HepG2 (cell line): ENCODE results near the gene ARIH2. TPM values are rescaled to one million over a fixed set of nuclear protein-coding genes. Genes with fewer than 3 reads are reported as not detected.
A peak's percentile ranks its signal among the peaks of the same experiment; 100 is the strongest.

Experiments used
- BRD4 ChIP-seq: sonication (generic); formaldehyde crosslinking; IDR thresholded peaks from 2 replicates; pipeline ENCODE4 v1.4.0; 2020; ENCODE audit warnings: missing genetic modification reagents
- CREM ChIP-seq, 2 experiments: sonication (generic) in 1 of 2; formaldehyde crosslinking in 1 of 2; IDR thresholded peaks; 2 replicates each; pipeline versions ENCODE4 v1.4.0 to v1.6.1; 2016 to 2020; ENCODE audit warnings: antibody characterized with exemption in 1 of 2, mild to moderate bottlenecking in 1 of 2, missing genetic modification reagents in 1 of 2
- GATAD1 ChIP-seq: IDR thresholded peaks from 2 replicates; pipeline ENCODE4 v1.6.1; 2016; ENCODE audit warnings: missing genetic modification reagents, missing compliant biosample characterization
- NCOA5 ChIP-seq: sonication (generic); formaldehyde crosslinking; IDR thresholded peaks from 2 replicates; pipeline ENCODE4 v1.4.0; 2020; ENCODE audit warnings: missing genetic modification reagents
- RORA ChIP-seq: sonication (generic); formaldehyde crosslinking; IDR thresholded peaks from 2 replicates; pipeline ENCODE4 v1.5.0; 2020; ENCODE audit warnings: mild to moderate bottlenecking, missing genetic modification reagents, moderate library complexity
- SMYD3 ChIP-seq: sonication (generic); formaldehyde crosslinking; IDR thresholded peaks from 2 replicates; pipeline ENCODE4 v1.8.1; 2023; ENCODE audit warnings: mild to moderate bottlenecking, missing genetic modification reagents
- SP140L ChIP-seq: sonication (generic); formaldehyde crosslinking; IDR thresholded peaks from 2 replicates; pipeline ENCODE4 v1.4.0; 2020; ENCODE audit warnings: missing genetic modification reagents, borderline replicate concordance
- SRSF9 ChIP-seq: fragments of 200-400 bp; formaldehyde crosslinking; IDR thresholded peaks from 2 replicates; pipeline ENCODE4 v1.6.1; 2018; ENCODE audit warnings: borderline replicate concordance, mild to moderate bottlenecking, low read depth, low read length; ENCODE audit not compliant: insufficient read depth, poor library complexity, severe bottlenecking
- TCF12 ChIP-seq, 2 experiments: fragments of 450-650 bp in 1 of 2; sonication (generic) in 1 of 2; formaldehyde crosslinking in 1 of 2; IDR thresholded peaks; 2 replicates each; pipeline versions ENCODE4 v1.6.1 to v1.8.0; 2017 to 2022; ENCODE audit warnings: antibody characterized with exemption in 1 of 2, mild to moderate bottlenecking in 1 of 2, missing genetic modification reagents in 1 of 2, moderate library complexity in 1 of 2
- ZBTB20 ChIP-seq: sonication (generic); formaldehyde crosslinking; IDR thresholded peaks from 2 replicates; pipeline ENCODE4 v1.8.1; 2023; ENCODE audit warnings: missing genetic modification reagents, low read depth, mild to moderate bottlenecking, borderline replicate concordance
- ZNF552 ChIP-seq: sonication (generic); formaldehyde crosslinking; IDR thresholded peaks from 2 replicates; pipeline ENCODE4 v1.9.0; 2022; ENCODE audit warnings: missing genetic modification reagents, mild to moderate bottlenecking, borderline replicate concordance
- polyA plus RNA-seq, 8 experiments: library from polyadenylated mRNA; depleted of rRNA in 3 of 8; stranded (reverse) in 7 of 8; unstranded in 1 of 8; fragments of >200 nt; fragmentation: Illumina TruSeq in 4 of 8; extraction: Trizol in 4 of 8; gene quantifications; 2 replicates each; pipeline versions ENCODE4 v1.2.1 to v1.2.3, GENCODE V29; 2011 to 2016; ENCODE audit warnings: low read depth in 4 of 8, missing spikeins in 1 of 8, mixed read lengths in 1 of 8; ENCODE audit not compliant: insufficient read depth in 1 of 8
- total RNA-seq, 5 experiments: library from RNA; depleted of rRNA; stranded (reverse); fragments of >200 nt; fragmentation: Illumina TruSeq; extraction: Trizol; gene quantifications; 2 replicates each; pipeline ENCODE4 v1.2.3, GENCODE V29; 2016; ENCODE audit warnings: low read depth in 1 of 5
- TF ChIP-seq, protein P1 (sequence below): sonication (generic); formaldehyde crosslinking; conservative IDR thresholded peaks from 2 replicates; pipeline ENCODE4 v1.8.0; 2022; ENCODE audit warnings: low read depth, missing genetic modification reagents
- TF ChIP-seq, protein P2 (sequence below): IDR thresholded peaks from 2 replicates; pipeline ENCODE4 v1.6.1; 2016; ENCODE audit warnings: missing biosample characterization, missing genetic modification reagents, low read depth
- TF ChIP-seq, protein P3 (sequence below): sonication (generic); formaldehyde crosslinking; IDR thresholded peaks from 2 replicates; pipeline ENCODE4 v1.4.0; 2020; ENCODE audit warnings: mild to moderate bottlenecking, missing genetic modification reagents
- TF ChIP-seq, protein P4 (sequence below), 2 experiments: fragments of 450-650 bp in 1 of 2; sonication (generic) in 1 of 2; formaldehyde crosslinking; IDR thresholded peaks; 2 replicates each; pipeline versions ENCODE4 v1.5.0 to v1.8.0; 2020 to 2022; ENCODE audit warnings: mild to moderate bottlenecking in 1 of 2, missing genetic modification reagents in 1 of 2

ARIH2 gene
- total and polyA plus RNA-seq, 2 of the 13 experiments (the other 11 are each of a cell fraction or from before 2014, with no cell fraction given) = 64.8 to 83.3 TPM

DNA sequence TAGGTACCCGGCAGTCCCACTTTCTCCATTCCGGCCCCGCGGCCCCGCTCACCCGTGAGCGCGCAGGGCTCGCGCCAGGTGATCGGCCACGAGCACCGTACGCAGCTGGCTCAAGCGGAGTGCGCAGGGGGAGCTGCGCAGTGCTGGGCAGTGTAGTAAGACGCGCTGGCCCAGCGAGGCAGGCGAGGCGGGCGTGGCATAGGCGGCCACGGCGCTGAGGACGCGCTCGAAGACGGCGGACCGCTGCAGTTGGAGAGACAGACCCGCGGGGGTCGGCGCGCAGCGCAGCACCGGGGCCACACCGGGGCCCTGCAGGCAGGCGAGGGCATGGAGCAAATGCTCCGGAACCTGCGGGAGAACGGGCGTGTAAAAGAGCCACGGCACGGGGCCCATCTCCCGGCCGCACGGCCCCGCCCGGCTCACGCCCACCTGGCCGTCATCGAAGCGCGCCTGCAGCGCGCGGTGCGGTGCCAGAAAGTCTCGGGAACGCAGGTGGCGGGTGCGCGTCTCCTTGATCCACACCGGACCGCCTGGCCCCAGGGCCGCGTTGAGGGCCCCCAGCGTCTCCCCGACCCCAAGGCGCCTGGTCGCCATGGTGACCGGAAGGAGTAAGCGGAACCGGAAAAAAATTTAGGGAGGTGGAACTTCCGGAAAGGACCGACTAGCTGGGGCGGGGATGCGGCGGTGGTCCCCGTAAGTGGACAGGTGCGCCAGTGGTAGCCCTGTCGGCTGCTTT lies 99.5 kb downstream of the ARIH2 start, which contains the start of gene DALRD3 (continued):
- TF ChIP-seq CREM (IDR thresholded peaks at IDR 0.05) (peak; percentile 49), CREM (CRISPR knock-in tag; IDR thresholded peaks at IDR 0.05) (no peak), SMYD3 (CRISPR knock-in tag) (no peak), ZBTB20 (no peak), NCOA5 (CRISPR knock-in tag) (no peak), RORA (CRISPR knock-in tag) (no peak), TCF12 (IDR thresholded peaks at IDR 0.05) (no peak), TCF12 (CRISPR knock-in tag; IDR thresholded peaks at IDR 0.05) (peak; percentile 29; the same call in 1 of the 2 replicates), SRSF9 (no peak), GATAD1 (CRISPR knock-in tag) (peak; percentile 77), SP140L (no peak), BRD4 (CRISPR knock-in tag) (no peak), ZNF552 (CRISPR knock-in tag) (0 out of 2 replicates have a peak, but pooled peaks have one; percentile 29)
- TF ChIP-seq, protein P1, sequence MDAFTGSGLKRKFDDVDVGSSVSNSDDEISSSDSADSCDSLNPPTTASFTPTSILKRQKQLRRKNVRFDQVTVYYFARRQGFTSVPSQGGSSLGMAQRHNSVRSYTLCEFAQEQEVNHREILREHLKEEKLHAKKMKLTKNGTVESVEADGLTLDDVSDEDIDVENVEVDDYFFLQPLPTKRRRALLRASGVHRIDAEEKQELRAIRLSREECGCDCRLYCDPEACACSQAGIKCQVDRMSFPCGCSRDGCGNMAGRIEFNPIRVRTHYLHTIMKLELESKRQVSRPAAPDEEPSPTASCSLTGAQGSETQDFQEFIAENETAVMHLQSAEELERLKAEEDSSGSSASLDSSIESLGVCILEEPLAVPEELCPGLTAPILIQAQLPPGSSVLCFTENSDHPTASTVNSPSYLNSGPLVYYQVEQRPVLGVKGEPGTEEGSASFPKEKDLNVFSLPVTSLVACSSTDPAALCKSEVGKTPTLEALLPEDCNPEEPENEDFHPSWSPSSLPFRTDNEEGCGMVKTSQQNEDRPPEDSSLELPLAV (CRISPR knock-in tag) = no peak
- TF ChIP-seq, protein P2, sequence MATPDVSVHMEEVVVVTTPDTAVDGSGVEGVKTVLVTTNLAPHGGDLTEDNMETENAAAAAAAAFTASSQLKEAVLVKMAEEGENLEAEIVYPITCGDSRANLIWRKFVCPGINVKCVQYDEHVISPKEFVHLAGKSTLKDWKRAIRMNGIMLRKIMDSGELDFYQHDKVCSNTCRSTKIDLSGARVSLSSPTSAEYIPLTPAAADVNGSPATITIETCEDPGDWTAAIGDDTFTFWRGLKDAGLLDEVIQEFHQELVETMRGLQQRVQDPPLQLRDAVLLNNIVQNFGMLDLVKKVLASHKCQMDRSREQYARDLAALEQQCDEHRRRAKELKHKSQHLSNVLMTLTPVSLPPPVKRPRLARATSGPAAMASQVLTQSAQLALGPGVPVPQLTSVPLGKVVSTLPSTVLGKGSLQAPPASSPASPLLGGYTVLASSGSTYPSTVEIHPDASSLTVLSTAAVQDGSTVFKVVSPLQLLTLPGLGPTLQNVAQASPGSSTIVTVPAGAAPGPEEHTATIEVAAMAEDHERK (CRISPR knock-in tag) = 0 out of 2 replicates have a peak, but pooled peaks have one; percentile 24
- TF ChIP-seq, protein P3, sequence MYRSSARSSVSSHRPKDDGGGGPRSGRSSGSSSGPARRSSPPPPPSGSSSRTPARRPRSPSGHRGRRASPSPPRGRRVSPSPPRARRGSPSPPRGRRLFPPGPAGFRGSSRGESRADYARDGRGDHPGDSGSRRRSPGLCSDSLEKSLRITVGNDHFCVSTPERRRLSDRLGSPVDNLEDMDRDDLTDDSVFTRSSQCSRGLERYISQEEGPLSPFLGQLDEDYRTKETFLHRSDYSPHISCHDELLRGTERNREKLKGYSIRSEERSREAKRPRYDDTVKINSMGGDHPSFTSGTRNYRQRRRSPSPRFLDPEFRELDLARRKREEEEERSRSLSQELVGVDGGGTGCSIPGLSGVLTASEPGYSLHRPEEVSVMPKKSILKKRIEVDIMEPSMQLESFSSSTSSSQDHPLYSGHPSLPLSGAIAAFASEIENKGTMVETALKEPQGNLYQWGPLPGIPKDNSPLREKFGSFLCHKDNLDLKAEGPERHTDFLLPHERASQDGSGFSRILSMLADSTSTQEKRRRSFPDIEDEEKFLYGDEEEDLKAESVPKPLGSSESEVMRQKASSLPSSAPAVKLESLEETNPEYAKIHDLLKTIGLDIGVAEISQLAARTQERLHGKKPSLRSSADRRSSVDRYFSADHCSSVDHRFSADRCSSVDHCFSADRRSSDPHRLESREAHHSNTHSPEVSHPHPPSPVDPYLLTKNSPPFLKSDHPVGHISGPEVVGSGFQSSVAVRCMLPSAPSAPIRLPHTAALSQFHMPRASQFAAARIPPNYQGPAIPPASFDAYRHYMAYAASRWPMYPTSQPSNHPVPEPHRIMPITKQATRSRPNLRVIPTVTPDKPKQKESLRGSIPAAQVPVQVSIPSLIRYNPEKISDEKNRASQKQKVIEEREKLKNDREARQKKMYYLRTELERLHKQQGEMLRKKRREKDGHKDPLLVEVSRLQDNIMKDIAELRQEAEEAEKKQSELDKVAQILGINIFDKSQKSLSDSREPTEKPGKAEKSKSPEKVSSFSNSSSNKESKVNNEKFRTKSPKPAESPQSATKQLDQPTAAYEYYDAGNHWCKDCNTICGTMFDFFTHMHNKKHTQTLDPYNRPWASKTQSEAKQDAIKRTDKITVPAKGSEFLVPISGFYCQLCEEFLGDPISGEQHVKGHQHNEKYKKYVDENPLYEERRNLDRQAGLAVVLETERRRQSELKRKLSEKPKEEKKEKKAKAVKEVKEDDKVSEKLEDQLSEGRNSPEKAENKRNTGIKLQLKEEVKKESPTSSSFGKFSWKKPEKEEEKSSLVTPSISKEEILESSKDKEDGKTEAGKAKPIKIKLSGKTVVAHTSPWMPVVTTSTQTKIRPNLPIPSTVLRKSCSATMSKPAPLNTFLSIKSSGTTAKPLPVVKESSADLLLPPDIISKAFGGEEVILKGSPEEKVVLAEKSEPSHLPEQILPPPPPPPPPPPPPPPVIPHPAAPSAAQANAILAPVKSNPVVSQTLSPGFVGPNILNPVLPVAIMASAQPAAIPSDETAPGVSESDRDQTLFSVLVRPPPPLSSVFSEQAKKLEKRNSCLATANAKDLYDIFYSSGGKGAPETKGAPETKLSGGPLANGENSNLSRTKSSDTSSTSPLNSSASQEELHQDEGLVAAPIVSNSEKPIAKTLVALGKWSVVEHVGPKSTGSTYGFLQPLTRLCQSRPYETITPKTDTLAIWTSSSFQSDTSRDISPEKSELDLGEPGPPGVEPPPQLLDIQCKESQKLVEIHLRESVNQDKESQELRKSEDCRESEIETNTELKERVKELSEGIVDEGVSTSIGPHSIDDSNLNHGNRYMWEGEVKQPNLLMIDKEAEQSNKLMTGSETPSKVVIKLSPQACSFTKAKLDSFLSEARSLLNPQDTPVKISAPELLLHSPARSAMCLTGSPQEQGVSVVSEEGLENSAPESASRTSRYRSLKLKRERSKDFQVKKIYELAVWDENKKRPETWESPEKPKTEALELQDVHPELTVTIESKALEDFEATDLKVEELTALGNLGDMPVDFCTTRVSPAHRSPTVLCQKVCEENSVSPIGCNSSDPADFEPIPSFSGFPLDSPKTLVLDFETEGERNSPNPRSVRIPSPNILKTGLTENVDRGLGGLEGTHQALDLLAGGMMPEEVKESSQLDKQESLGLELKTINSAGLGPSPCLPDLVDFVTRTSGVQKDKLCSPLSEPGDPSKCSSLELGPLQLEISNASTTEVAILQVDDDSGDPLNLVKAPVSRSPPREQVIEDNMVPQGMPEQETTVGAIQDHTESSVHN (CRISPR knock-in tag) = no peak
- TF ChIP-seq, protein P4, sequence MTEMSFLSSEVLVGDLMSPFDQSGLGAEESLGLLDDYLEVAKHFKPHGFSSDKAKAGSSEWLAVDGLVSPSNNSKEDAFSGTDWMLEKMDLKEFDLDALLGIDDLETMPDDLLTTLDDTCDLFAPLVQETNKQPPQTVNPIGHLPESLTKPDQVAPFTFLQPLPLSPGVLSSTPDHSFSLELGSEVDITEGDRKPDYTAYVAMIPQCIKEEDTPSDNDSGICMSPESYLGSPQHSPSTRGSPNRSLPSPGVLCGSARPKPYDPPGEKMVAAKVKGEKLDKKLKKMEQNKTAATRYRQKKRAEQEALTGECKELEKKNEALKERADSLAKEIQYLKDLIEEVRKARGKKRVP (CRISPR knock-in tag; IDR thresholded peaks at IDR 0.05) = no peak
